ENCODE data around the gene SLC1A2.

GRCh38 chr11:35245056-35245455, 174.3 kb downstream of the SLC1A2 start:
- TF ChIP-seq CTCF (IDR thresholded peaks at IDR 0.05) (no peak), POLR2A (IDR thresholded peaks at IDR 0.05) (no peak), EP300 (IDR thresholded peaks at IDR 0.05; ENCODE audit: low read depth) (no peak), POLR2AphosphoS5 (IDR thresholded peaks at IDR 0.05) (no peak)
